Raji (cell line): ENCODE results near the gene ASPA.

ENCODE experiments used
- POLR2A ChIP-seq: IDR thresholded peaks from 2 replicates; pipeline ENCODE4 v1.6.1; 2011; ENCODE audit warnings: low read depth, low read length, control low read depth; ENCODE audit not compliant: insufficient read depth

Gene ASPA

GRCh38 chr17:3528403-3528851 lies 52.6 kb downstream of the ASPA start:
- TF ChIP-seq POLR2A: no peak

GRCh38 chr17:3528880-3529511 lies 53.2 kb downstream of the ASPA start:
- TF ChIP-seq POLR2A: no peak

- no peak for TF ChIP-seq POLR2A
Measured at GRCh38 chr17:3529817-3530741, 54.3 kb downstream of the ASPA start.

- TF ChIP-seq POLR2A: no peak
Measured at GRCh38 chr17:3531266-3532101, 55.7 kb downstream of the ASPA start.

GRCh38 chr17:3532106-3532858 lies 56.5 kb downstream of the ASPA start:
- no peak for TF ChIP-seq POLR2A

GRCh38 chr17:3532859-3533142 lies 57.0 kb downstream of the ASPA start:
- TF ChIP-seq POLR2A: no peak

- TF ChIP-seq POLR2A: no peak
Measured at GRCh38 chr17:3533752-3534151, 58.0 kb downstream of the ASPA start.

GRCh38 chr17:3534881-3535252 lies 59.1 kb downstream of the ASPA start:
- TF ChIP-seq POLR2A: no peak

- TF ChIP-seq POLR2A: no peak
Measured at GRCh38 chr17:3535253-3535995, 59.6 kb downstream of the ASPA start.

- no peak for TF ChIP-seq POLR2A
Measured at GRCh38 chr17:3536716-3537115, 60.9 kb downstream of the ASPA start.

GRCh38 chr17:3539881-3540540 lies 64.2 kb downstream of the ASPA start:
- no peak for TF ChIP-seq POLR2A

GRCh38 chr17:3542410-3543088 lies 66.8 kb downstream of the ASPA start:
- TF ChIP-seq POLR2A: no peak

GRCh38 chr17:3543453-3543852 lies 67.7 kb downstream of the ASPA start:
- no peak for TF ChIP-seq POLR2A
